ENCODE measurements around the gene ST3GAL2.
"Not testable (repeated sequence)": the region's sequence is repeated elsewhere in the genome, so short reads cannot be mapped to it uniquely, and the experiment has no call there.

The ST3GAL2 gene

DNA sequence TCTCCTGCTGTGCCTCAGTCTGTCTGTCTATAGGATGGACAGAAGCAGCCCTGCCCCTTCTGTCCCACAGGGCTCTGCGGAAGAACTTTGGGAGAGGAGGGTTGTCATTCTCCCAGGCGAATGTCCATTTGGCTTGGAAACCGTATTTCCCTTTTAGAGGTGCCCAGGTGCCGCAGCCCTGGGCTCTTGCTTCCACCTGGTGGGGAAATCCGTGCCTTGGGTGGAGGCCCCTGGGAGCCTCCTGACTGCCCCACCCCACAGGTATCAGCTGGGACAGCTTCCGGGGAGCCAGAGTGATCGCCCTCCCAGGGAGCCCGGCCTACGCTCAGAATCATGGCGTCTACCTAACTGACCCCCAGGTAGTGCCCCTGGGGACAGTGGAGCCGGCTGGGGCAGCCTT, 28.2 kb upstream of the ST3GAL2 start:
- no peak for DNase-seq (ENCODE audit: low read depth)

DNA sequence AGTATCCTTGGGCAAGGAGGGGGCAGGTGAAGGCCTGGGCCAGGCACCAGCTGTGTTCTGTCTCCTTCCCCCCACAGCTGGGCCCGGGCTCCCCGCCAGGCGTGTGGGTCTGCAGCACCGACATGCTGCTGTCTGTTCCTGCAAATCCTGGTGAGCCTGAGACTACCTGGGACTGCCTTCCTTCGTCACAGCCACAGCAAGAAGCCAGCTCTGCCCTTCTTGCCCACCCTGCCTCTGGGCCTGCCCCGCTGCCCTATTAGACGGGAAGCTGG, 27.8 kb upstream of the ST3GAL2 start:
- no peak for DNase-seq (ENCODE audit: low read depth)

DNA sequence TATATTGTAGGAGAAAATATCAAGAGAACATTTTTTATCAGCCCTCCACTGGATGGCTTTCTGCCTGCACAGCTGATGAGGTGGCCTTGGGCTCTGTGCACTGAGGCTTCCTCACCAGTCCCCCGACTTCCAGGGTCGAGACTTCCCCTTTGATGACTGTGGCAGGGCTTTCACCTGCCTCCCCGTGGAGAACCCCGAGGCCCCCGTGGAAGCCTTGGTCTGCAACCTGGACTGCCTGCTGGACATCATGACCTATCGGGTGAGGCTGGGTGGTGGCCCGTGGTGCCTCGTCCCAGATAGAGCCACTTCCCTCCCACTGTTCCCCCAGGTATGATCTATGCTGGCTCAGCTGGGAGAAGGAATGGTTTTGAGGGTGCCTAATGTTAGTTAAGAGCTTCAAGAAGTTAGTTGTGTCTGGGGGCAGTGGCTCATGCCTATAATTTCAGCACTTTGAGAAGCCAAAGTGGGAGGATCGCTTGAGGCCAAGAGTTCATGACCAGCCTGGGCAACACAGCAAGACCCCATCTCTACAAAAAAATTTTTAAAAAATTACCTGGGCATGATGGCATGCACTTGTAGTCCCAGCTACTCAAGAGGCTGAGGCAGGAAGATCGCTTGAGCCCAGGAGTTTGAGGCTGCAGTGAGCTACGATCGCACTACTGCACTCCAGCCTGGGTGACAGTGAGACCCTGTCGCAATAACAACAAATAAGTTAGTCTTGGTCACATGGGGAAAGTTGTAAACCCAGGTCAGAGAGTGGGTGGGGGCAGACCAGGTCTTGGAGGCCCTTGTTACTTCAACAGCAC, 27.3 kb upstream of the ST3GAL2 start:
- no peak for DNase-seq (ENCODE audit: low read depth)

DNA sequence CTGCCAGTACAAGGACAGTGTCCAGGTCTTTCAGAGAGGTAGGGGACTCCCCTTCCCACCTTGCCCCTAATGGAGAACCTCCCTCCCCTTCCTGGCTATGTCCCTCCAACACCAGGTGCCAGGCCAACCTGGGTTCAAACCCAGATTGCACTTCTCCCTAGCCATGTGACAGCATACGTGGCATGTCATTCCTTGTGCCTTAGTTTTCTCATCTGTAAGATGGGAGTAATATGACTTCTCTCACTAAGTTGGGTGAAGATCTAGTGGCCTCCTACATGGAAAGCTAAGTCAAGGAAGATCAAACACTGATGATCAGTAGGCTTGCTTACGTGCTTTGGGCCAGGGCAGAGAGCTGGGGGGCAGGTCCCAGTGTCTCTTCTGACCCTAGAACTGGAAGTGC, 24.3 kb upstream of the ST3GAL2 start:
- DNase-seq (ENCODE audit: low read depth) = no peak

DNA sequence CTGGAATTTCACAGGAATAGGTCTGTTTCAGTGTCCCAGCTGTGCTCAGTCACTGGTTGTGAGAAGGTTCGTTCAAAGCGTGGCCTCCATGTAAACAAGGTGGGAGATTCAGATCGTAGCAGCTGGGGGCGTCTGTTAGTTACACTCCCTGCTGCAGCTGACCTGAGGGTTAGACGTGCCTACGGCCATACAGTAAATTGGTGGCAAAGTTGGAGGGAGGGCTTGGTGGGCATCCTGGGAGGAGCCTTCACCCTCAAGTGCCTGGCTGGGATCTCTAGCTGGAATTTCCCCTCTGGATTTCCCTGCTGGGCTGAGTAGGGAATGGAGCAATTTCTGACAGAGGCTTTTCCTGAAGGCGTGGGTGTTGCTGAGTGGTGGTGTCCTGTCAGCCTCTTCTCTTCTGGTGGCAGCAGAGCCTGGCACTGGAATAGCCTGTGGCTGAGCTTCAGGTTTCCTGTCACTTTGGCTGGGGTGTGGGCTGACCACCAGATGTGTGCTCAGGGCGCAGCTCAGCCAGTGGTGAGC, 21.9 kb upstream of the ST3GAL2 start:
- no peak for DNase-seq (ENCODE audit: low read depth)

DNA sequence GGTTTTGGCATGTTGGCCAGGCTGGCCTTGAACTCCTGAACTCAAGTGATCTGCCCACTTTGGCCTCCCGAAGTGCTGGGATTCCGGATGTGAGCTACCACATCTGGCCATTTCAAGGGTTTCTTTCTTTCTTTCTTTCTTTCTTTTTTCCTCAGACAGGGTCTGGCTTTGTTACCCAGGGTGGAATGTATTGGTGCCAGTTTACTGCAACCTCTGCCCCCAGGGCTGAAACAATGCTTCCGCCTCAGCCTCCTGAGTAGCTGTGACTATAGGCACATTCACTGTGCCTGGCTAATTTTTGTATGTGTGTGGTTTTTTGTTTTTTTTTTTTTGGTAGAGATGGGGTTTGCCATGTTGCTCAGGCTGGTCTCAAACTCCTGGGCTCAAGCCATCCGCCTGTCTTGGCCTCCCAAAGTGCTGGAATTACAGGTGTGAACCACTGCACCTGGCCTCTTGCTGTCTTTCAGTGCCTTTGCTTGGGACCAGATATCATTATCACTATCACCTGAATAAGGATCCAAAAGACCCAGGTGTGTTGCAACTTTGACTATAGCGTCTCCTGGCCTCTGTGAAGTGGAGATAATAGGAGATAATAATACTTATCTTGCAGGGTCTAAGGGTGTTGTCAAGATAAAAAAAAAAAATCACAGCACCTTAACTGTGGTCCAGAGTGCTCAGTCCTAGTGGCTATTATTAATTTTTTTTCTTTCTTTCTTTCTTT, 18.7 kb upstream of the ST3GAL2 start:
- DNase-seq (ENCODE audit: low read depth) = no peak

DNA sequence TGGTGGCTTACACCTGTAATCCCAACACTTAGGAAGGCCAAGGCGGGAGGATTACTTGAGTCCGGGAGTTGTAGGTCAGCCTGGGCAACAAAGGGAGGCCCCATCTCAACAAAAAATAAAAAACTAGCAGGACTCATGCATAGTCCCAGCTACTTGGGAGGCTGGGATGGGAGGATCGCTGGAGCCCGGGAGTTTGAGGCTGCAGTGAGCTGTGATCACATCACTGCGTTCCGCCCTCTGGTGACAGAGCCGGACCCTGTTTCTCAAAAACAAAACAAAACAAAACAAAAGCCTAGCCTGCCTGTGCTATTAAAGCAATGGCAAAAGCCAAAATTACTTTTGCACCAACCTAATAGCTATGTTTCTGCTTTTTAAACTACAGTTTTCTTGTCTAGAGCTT, 17.0 kb upstream of the ST3GAL2 start:
- no peak for DNase-seq (ENCODE audit: low read depth)

DNA sequence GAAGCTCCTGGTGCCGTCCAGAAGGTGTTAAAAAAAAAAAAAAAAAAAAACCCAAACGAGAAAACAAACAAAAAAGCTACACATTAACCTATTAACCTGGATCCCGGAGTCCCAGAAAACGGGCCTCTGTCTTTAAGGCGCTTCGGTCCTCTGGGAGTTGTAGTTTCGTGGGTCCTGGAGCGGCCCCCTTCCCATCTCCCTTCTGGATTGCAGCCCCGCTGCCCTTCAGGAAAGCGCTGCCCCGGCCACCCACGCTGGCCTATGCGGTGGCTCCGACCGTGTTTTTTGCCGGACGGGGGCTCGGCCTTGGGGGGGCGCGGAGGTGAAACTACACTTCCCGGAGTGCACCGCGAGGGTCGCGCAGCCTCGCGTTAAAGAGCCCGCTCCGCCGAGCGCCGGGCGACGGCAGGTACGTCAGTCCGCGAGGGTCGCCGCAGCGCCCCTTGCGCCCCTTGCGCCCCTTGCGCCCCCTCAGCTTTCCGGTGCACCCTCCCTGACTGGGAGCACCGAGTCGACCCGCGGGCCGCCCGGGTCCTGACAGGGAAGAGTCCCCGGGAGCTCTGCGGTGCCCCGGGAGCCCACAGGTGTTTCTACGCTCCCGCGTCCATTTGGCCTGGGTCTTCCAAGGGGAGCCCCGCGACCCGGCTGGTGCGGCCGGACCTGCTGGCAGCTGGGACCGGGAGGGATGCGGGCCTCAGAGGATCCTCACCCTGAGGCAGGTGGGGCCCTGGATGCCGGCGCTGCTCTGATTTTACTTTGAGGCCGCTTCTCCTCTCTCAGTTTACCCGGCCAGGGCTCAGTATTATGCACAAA, 15.5 kb upstream of the ST3GAL2 start, which contains the start of gene FCSK:
TSS of gene FCSK (plus strand) at position 374 of the 813 bp plus-strand sequence. CDS start 8,596 bp downstream, outside the sequence.
- peak; percentile 44 for DNase-seq (ENCODE audit: low read depth)

DNA sequence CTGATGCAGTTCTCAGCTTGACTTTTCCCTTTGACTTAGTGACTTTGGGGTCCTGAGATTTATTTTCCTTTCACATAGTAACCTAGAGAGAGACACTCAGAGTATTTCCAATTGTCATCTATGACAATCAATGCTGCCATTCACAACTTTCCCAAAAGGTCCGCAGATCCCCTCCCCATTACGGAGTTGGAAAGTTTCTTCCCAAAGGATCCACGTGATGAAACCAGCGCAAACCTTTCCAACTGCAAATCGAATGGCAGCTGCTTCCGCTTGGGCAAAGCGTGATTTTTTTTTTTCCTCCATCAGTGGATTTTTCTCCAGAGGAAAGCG, 15.0 kb upstream of the ST3GAL2 start:
- DNase-seq (ENCODE audit: low read depth) = no peak

DNA sequence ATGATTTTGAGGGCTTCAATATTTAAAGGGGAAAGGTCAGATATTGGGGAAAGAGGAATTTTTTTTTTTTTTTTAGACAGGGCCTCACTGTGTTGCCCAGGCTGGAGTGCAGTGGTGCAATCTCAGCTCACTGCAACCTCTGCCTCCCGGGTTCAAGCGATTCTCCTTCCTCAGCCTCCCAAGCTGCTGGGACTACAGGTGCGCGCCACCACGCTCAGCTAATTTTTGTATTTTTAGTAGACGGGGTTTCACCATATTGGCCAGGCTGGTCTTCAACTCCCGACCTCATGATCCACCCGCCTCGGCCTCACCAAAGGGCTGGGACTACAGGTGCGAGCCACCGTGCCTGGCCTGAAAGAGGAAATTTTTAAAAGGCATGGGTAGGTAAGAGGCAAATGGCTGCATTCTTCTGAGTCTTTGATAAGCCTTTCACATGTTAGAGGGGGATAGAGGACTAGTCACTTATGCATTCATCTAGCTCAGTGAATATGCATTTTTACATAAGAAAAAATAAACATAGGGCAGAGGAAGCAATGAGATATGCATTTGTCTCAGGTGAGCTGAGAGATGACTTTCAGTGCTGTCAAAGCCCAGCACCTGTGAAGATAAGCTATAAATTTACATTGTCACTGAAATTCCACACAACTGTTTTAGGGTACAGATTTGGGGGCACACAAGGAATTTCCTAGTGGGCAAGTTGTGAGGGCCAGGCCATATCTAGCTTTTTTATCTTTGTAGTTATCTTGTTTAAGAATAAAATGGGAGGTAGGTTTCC, 14.4 kb upstream of the ST3GAL2 start:
- DNase-seq (ENCODE audit: low read depth) = no peak

DNA sequence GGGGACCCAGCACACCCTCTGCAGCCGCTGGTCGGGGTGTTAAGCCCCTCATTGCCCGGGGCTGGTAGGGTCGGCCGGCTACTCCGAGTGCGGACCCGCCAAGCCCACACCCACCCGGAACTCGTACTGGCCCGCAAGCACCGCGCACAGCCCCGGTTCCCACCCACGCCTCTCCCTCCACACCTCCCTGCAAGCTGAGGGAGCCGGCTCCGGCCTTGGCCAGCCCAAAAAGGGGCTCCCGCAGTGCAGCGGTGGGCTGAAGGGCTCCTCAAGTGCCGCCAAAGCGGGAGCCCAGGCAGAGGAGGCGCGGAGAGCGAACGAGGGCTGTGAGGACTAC, 12.1 kb upstream of the ST3GAL2 start:
- DNase-seq (ENCODE audit: low read depth) = not testable (repeated sequence)

DNA sequence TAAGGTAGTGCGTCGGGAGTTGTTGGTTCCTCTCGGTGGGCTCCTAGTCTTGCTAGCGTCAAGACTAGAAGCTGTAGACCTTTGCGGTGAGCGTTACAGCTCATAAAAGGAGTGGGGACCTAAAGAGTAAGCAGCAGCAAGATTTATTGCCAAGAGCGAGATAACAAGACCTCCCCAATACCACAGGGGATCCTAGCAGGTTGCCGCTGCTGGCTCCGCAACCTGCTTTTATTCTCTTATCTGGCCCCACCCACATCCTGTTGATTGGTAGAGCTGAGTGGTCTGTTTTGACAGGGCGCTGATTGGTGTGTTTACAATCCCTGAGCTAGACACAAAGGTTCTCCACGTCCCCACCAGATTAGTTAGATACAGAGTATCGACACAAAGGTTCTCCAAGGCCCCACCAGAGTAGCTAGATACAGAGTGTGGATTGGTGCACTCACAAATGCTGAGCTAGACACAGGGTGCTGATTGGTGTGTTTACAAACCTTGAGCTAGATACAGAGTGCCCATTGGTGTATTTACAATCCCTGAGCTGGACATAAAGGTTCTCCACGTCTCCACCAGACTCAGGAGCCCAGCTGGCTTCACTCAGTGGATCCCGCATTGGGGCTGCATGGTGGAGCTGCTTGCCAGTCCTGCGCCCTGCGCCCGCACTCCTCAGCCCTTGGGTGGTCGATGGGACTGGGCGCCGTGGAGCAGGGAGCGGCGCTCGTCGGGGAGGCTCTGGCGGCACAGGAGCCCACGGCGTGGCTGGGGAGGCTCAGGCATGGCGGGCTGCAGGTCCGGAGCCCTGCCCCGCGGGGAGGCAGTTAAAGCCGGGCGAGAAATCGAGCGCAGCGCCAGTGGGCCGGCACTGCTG, 11.5 kb upstream of the ST3GAL2 start:
- not testable (repeated sequence) for DNase-seq (ENCODE audit: low read depth)

DNA sequence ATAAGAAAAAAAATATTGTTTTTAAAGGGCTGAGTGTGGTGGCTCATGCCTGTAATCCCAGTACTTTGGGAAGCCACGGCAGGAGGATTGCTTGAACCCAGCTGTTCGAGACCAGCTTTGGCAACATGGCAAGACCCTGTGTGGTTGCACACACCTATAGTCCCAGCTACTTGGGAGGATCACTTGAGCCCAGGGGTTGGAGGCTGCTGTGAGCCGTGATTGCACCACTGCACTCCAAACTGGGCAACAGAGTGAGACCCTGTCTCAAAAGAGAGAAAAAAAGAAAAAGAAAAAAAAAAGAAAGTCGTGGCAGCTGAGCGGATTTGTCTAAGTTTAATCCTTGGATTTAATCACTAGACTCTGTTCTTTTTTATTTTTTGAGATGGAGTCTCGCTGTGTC, 9.2 kb upstream of the ST3GAL2 start:
- DNase-seq (ENCODE audit: low read depth) = no peak

DNA sequence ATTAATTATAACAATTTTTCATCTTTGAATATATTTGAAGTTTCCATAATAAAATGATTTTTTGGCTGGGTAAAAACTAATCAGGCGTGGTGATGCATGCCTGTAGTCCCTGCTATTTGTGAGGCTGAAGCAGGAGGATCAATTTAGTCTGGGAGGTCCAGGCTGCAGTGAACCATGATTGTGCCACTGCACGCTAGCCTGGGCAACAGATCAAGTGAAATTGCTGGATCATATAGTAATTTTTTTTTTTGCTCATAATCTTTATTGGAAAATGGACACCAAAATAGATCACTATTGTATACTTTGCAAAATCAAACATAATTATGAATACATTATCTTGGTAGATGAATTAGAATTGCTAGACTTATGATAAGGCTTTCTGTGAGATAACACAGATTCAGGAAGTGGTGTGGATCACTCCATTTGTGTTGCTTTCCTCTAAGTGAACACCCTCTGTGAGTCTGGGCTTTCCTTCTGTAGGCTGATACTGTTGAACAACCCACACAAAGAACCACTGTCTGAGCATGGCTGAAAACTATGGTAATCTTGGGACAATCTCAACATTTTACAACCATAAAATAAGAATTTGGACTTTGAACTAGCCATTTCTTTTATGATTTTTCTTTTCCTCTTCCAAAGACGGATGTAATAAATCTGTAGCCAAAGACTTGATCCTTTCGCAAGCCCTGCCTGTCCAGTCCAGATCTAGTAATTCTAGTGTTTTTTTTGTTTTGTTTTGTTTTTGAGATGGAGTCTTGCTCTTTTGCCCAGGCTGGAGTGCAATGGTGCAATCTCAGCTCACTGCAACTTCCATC, 5.6 kb upstream of the ST3GAL2 start:
- no peak for DNase-seq (ENCODE audit: low read depth)

DNA sequence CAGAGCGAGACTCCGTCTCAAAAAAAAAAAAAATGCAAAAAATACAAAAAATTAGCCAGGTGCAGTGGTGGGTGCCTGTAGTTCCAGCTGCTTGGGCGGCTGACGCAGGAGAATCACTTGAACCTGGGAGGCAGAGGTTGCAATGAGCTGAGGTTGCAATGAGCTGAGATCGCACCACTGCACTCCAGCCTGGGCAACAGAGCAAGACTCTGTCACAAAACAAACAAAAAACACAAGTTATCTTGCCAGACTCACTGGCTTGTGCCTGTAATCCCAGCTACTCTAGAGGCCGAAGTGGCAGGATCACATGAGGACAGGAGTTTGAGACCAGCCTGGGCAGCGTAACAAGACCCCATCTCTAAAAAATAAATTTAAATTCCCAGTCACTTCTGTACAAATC, 3.4 kb upstream of the ST3GAL2 start:
- no peak for DNase-seq (ENCODE audit: low read depth)

DNA sequence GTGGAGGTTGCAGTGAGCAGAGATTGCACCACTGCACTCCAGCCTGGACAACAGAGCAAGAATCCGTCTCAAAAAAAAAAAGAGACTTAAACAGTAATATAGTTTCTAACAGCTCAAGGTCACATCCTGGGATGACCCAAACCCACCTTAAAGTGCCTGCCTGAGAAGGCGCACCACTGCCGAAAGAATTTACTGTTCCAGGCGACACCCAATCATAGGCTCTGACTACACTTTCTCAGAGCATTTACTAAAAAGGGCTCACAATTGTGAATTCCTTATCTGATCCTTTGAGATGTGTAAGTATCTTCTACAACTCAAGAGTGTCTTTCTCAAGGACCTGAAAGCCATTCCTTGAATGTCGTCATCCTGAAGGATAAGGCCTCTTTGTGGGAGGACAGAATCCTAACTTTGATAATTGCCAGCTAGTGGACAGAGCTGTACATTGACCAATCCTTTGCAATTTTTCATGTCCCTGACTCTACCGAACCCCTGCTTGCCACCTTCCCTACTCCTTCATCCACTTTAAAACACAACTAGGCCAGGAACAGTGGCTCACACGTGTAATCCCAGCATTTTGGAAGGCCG, 2.6 kb upstream of the ST3GAL2 start:
- DNase-seq (ENCODE audit: low read depth) = no peak

DNA sequence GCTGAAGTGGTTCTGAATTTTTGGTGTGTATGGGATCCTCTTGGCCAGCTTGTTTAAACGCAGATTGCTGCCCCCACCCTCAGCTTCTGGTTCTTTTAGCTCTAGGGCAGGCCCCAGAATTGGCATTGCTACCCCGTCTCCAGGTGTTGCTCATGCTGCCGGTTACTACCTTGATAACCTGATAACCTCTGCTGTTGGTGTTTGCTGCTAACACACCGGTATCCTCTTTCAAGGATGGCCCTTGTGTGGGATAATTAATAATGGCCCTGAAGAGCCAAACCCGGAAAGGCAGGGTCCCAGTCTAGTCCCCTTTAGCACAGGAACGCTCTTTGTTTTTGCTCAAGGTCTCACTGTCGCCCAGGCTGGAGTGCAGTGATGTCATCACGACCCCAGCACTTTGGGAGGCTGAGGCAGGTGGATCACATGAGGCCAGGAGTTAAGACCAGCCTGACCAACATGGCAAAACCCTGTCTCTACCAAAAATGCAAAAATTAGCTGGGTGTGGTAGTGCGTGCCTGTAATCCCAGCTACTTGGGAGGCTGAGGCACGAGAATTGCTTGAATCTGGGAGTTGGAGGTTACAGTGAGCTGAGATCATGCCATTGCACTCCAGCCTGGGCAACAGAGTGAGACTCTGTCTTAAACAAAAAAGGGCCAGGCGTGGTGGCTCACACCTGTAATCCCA, 1.3 kb upstream of the ST3GAL2 start:
- DNase-seq (ENCODE audit: low read depth) = no peak

DNA sequence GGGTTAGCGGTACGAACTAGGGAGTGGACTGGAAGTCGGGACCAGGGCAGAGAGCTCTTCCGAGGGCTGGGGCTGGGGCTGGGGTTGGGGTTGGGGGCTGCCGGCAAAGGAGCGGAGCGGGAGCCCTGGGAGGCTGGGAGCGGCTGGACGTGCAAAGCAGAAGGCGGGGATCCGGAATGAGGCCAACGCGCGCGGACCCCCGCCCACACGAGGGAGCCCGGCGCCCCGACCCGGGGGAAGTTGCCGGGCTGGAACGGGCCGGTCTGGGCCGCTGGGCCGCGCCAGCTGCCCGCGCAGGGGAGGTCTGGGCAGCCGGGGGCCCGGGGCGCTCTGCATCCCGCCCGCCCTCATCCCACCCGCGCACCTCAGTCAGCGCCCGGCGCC, 323 bp downstream of the ST3GAL2 start:
- no peak for DNase-seq (ENCODE audit: low read depth)
